K562 (cell line): ENCODE data around the gene HHIPL2. TPM values are rescaled to one million over a fixed set of nuclear protein-coding genes. Genes with fewer than 3 reads are reported as not detected.
A peak's percentile ranks its signal among the peaks of the same experiment; 100 is the strongest.

Experiments used
- ASH1L ChIP-seq: fragments of 450-650 bp; IDR thresholded peaks from 2 replicates; pipeline ENCODE4 v1.6.1; 2018; ENCODE audit warnings: borderline replicate concordance, mild to moderate bottlenecking, low read depth; ENCODE audit not compliant: partially characterized antibody
- ETV1 ChIP-seq: fragments of 450-650 bp; conservative IDR thresholded peaks from 2 replicates; pipeline ENCODE4 v1.6.1; 2016; ENCODE audit warnings: missing genetic modification characterization, control low read depth, low read depth, missing compliant biosample characterization
- EZH2 ChIP-seq: IDR thresholded peaks from 2 replicates; pipeline ENCODE4 v1.6.1; 2012; ENCODE audit warnings: low read depth, mild to moderate bottlenecking, inconsistent platforms, low read length, borderline replicate concordance
- FOSL1 ChIP-seq: fragments of 200-800 bp; sonication (Bioruptor generic); conservative IDR thresholded peaks from 2 replicates; pipeline ENCODE4 v1.6.1; 2016; ENCODE audit warnings: missing genetic modification characterization, missing compliant biosample characterization
- HDAC1 ChIP-seq, 2 experiments: fragments of 450-650 bp; IDR thresholded peaks; 2 replicates each; pipeline ENCODE4 v1.6.1; 2016 to 2017; ENCODE audit warnings: inconsistent platforms in 1 of 2, mild to moderate bottlenecking in 1 of 2, moderate library complexity in 1 of 2
- MAFK ChIP-seq: IDR thresholded peaks from 2 replicates; pipeline ENCODE4 v1.6.1; 2011; ENCODE audit warnings: low read length, improper control_type of control experiment
- MBD2 ChIP-seq: sonication (generic); IDR thresholded peaks from 2 replicates; pipeline ENCODE4 v1.6.1; 2016; ENCODE audit warnings: low read depth, borderline replicate concordance
- MTA1 ChIP-seq: fragments of 450-650 bp; IDR thresholded peaks from 2 replicates; pipeline ENCODE4 v1.6.1; 2017; ENCODE audit warnings: borderline replicate concordance
- NRF1 ChIP-seq, 2 experiments: fragments of 450-650 bp; IDR thresholded peaks in 1 of 2; conservative IDR thresholded peaks in 1 of 2; 2 replicates each; pipeline ENCODE4 v1.6.1; 2014; ENCODE audit warnings: mild to moderate bottlenecking in 2 of 2
- PHF8 ChIP-seq: fragments of 200-600 bp; sonication (generic); IDR thresholded peaks from 2 replicates; pipeline ENCODE4 v1.6.1; 2012; ENCODE audit warnings: mixed run types, mild to moderate bottlenecking, inconsistent platforms, low read length, moderate library complexity, borderline replicate concordance
- SMARCA4 ChIP-seq: fragments of 450-650 bp; IDR thresholded peaks from 2 replicates; pipeline ENCODE4 v1.6.1; 2016
- USF1 ChIP-seq: sonication (generic); formaldehyde crosslinking; IDR thresholded peaks from 2 replicates; pipeline ENCODE4 v1.9.0; 2022; ENCODE audit warnings: mild to moderate bottlenecking, missing genetic modification reagents
- ZBTB40 ChIP-seq, 2 experiments: fragments of 450-650 bp in 1 of 2; sonication (generic) in 1 of 2; formaldehyde crosslinking in 1 of 2; IDR thresholded peaks; 2 replicates each; pipeline versions ENCODE4 v1.7.1 to v1.9.0; 2016 to 2022; ENCODE audit warnings: inconsistent platforms in 1 of 2, mild to moderate bottlenecking in 1 of 2, missing genetic modification reagents in 1 of 2
- ZFX ChIP-seq: sonication (generic); formaldehyde crosslinking; IDR thresholded peaks from 2 replicates; pipeline ENCODE4 v1.8.0; 2022; ENCODE audit warnings: mild to moderate bottlenecking, missing genetic modification reagents, moderate library complexity
- ZKSCAN8 ChIP-seq: fragments of 200-800 bp; sonication (Bioruptor generic); IDR thresholded peaks from 2 replicates; pipeline ENCODE4 v1.6.1; 2016; ENCODE audit warnings: missing genetic modification characterization, missing compliant biosample characterization
- ZNF175 ChIP-seq: fragments of 200-800 bp; sonication (Bioruptor generic); IDR thresholded peaks from 2 replicates; pipeline ENCODE4 v1.6.1; 2016; ENCODE audit warnings: low read depth, mild to moderate bottlenecking, missing genetic modification characterization, missing compliant biosample characterization
- ZNF282 ChIP-seq: sonication (generic); formaldehyde crosslinking; IDR thresholded peaks from 2 replicates; pipeline ENCODE4 v1.8.1; 2023; ENCODE audit warnings: missing genetic modification reagents
- ZNF316 ChIP-seq: fragments of 450-650 bp; IDR thresholded peaks from 2 replicates; pipeline ENCODE4 v1.6.1; 2016
- ZNF717 ChIP-seq: fragments of 250-450 bp; sonication (Bioruptor Pico); IDR thresholded peaks from 2 replicates; pipeline ENCODE4 v1.5.0; 2021
- polyA plus RNA-seq, 8 experiments: library from polyadenylated mRNA; depleted of rRNA in 4 of 8; stranded (reverse) in 5 of 8; unstranded in 3 of 8; fragments of >200 nt; fragmentation: Nextera tagmentation in 2 of 8; fragmentation: Illumina TruSeq in 1 of 8; extraction: Ambion mirVana in 2 of 8; extraction: Trizol in 1 of 8; gene quantifications; 2 replicates each; pipeline versions ENCODE4 v1.2.1 to v1.2.3, GENCODE V29; 2011 to 2014; ENCODE audit warnings: inconsistent platforms in 1 of 8, missing spikeins in 1 of 8
- total RNA-seq, 7 experiments: library from RNA; depleted of rRNA in 6 of 7; stranded (reverse); fragments of >200 nt in 6 of 7; fragmentation: Illumina TruSeq in 2 of 7; extraction: Trizol in 2 of 7; gene quantifications; 2 replicates each; pipeline versions ENCODE4 v1.2.1 to v1.2.3, GENCODE V29; 2011 to 2021; ENCODE audit warnings: low replicate concordance in 1 of 7

Gene HHIPL2
- total and polyA plus RNA-seq, 9 of the 15 experiments (the other 6 are each of a cell fraction or from before 2014, with no cell fraction given), result 0.05 to 0.60 (median 0.20) TPM; not detected in 1

GRCh38 chr1:222589462-222590302 is 41.8 kb upstream of the HHIPL2 start, which contains the start of gene TAF1A (continued):
- TF ChIP-seq FOSL1 (tag) (0 out of 2 replicates have a peak, but pooled peaks have one; percentile 36), ZBTB40 (IDR thresholded peaks at IDR 0.05) (peak; percentile 96), ZBTB40 (CRISPR knock-in tag; IDR thresholded peaks at IDR 0.05) (no peak), HDAC1 (IDR thresholded peaks at IDR 0.05) (peak in 1 of 2 experiments; percentile 95; a peak in 1 of 4 replicates), ZNF316 (peak; percentile 60), ZNF175 (no peak), ZFX (peak; percentile 67; the same call in 1 of the 2 replicates), MBD2 (peak; percentile 75), PHF8 (peak; percentile 83; the same call in 1 of the 2 replicates), ASH1L (peak; percentile 73), ZNF717 (CRISPR knock-in tag) (no peak), SMARCA4 (peak; percentile 19), ZKSCAN8 (CRISPR knock-in tag) (no peak), USF1 (CRISPR knock-in tag) (peak; percentile 67), MAFK (no peak; the same call in 1 of the 2 replicates), ZNF282 (CRISPR knock-in tag) (no peak), MTA1 (0 out of 2 replicates have a peak, but pooled peaks have one; percentile 18), NRF1 (conservative IDR thresholded peaks at IDR 0.05 in 1 of 2, IDR thresholded peaks at IDR 0.05 in 1 of 2) (peak; percentile 72 to 77), EZH2 (no peak), ETV1 (tag) (peak; percentile 62)
